Measurements from ENCODE around the gene LRP1. TPM values are rescaled to one million over a fixed set of nuclear protein-coding genes. Genes with fewer than 3 reads are reported as not detected.

Gene LRP1
- total and polyA plus RNA-seq, 4 donors: 87.5 to 375 (median 139) TPM

- Histone ChIP-seq H3K36me3 (ENCODE audit: control insufficient read depth in 4 of 4, insufficient read depth in 3 of 4, low read depth in 1 of 4, low read length in 3 of 4) (peaks cover 7 to 28% (median 12%) of the 10 kb centered on the region in 4 donors), H3K4me3 (ENCODE audit: low read depth in 1 of 3, low read length in 3 of 3) (no peak overlapping the region), H3K9ac (ENCODE audit: low read depth in 1 of 2, low read length in 2 of 2) (no peak overlapping the region), H3K27me3 (ENCODE audit: control insufficient read depth in 4 of 4, insufficient read depth in 4 of 4, low read length in 3 of 4) (peaks cover 0 to 11% (median 7%) of the 10 kb centered on the region in 4 donors), H3K9me3 (ENCODE audit: control insufficient read depth in 4 of 4, low read length in 3 of 4) (no peaks in the 10 kb centered on the region), H3K4me1 (ENCODE audit: control insufficient read depth in 4 of 4, insufficient read depth in 4 of 4, low read length in 3 of 4) (peaks cover 4 to 23% (median 10%) of the 10 kb centered on the region in 4 donors), H3K27ac (ENCODE audit: low read depth in 1 of 2, low read length in 2 of 2) (no peak overlapping the region)
- no peak for DNase-seq (ENCODE audit: low spot score)
- 30% methylated on average over 11 of the region's 11 CpGs for WGBS
- TF ChIP-seq GABPA (IDR thresholded peaks at IDR 0.05 in 1 of 2, conservative IDR thresholded peaks at IDR 0.05 in 1 of 2): no peak
- no peak for TF ChIP-seq ATF3 (IDR thresholded peaks at IDR 0.05)
- no peak for TF ChIP-seq FOXA1 (IDR thresholded peaks at IDR 0.05)
- no peak for TF ChIP-seq RXRA (IDR thresholded peaks at IDR 0.05)
- no peak for TF ChIP-seq NR2F2 (IDR thresholded peaks at IDR 0.05)
These were observed 86.8 kb downstream of the LRP1 start for GRCh38 chr12:57215065-57215464.

GRCh38 chr12:57215668-57216013 lies 87.4 kb downstream of the LRP1 start:
- Histone ChIP-seq H3K36me3 (ENCODE audit: control insufficient read depth in 4 of 4, insufficient read depth in 3 of 4, low read depth in 1 of 4, low read length in 3 of 4) (peaks cover 5 to 23% (median 8%) of the 10 kb centered on the region in 4 donors), H3K27ac (ENCODE audit: low read depth in 1 of 2, low read length in 2 of 2) (no peak overlapping the region), H3K27me3 (ENCODE audit: control insufficient read depth in 4 of 4, insufficient read depth in 4 of 4, low read length in 3 of 4) (peaks cover 0 to 14% (median 7%) of the 10 kb centered on the region in 4 donors), H3K4me1 (ENCODE audit: control insufficient read depth in 4 of 4, insufficient read depth in 4 of 4, low read length in 3 of 4) (peaks cover 4 to 23% (median 10%) of the 10 kb centered on the region in 4 donors), H3K9me3 (ENCODE audit: control insufficient read depth in 4 of 4, low read length in 3 of 4) (no peaks in the 10 kb centered on the region), H3K4me3 (ENCODE audit: low read depth in 1 of 3, low read length in 3 of 3) (no peak overlapping the region), H3K9ac (ENCODE audit: low read depth in 1 of 2, low read length in 2 of 2) (no peak overlapping the region)
- WGBS: 16% methylated on average over 7 of the region's 7 CpGs
- no peak for DNase-seq (ENCODE audit: low spot score)
- no peak for TF ChIP-seq ZBTB33 (IDR thresholded peaks at IDR 0.05)
- TF ChIP-seq ATF3 (IDR thresholded peaks at IDR 0.05): no peak
- TF ChIP-seq HNF4G (IDR thresholded peaks at IDR 0.05): no peak
- TF ChIP-seq YY1 (IDR thresholded peaks at IDR 0.05): no peak
- no peak for TF ChIP-seq TAF1 (conservative IDR thresholded peaks at IDR 0.05)
- TF ChIP-seq REST (IDR thresholded peaks at IDR 0.05): no peak
- no peak for TF ChIP-seq MAX (IDR thresholded peaks at IDR 0.05)
- no peak for TF ChIP-seq JUND (IDR thresholded peaks at IDR 0.05)
- TF ChIP-seq EGR1 (IDR thresholded peaks at IDR 0.05; ENCODE audit: low read depth in 2 of 2): no peak
- TF ChIP-seq GABPA (IDR thresholded peaks at IDR 0.05 in 1 of 2, conservative IDR thresholded peaks at IDR 0.05 in 1 of 2): no peak
- no peak for TF ChIP-seq CTCF (IDR thresholded peaks at IDR 0.05; ENCODE audit: low read depth, low read length, missing input control)
- TF ChIP-seq FOXA2 (IDR thresholded peaks at IDR 0.05): no peak
- no peak for TF ChIP-seq RXRA (IDR thresholded peaks at IDR 0.05)
- no peak for TF ChIP-seq HNF4A (conservative IDR thresholded peaks at IDR 0.05)
